CD4-positive, alpha-beta T cell (primary cell): Measurements from ENCODE around the gene LIMCH1. TPM values are rescaled to one million over a fixed set of nuclear protein-coding genes. Genes with fewer than 3 reads are reported as not detected.

Source experiments
- ATAC-seq: fragments of 200-7000 bp; cut with Tn5 transposase; one replicate; pipeline ENCODE4 v1.10.0; 2022; ENCODE audit warnings: mild to moderate bottlenecking; ENCODE audit not compliant: poor library complexity
- CTCF ChIA-PET: fragments of 350-600 bp; sonication (Branson Sonifier 250); formaldehyde crosslinking; loops from one replicate; lab custom pipeline; 2021; ENCODE audit warnings: antibody characterized with exemption, inconsistent platforms; lab: Charles Lee
- POLR2A ChIA-PET: fragments of 350-600 bp; sonication (Branson Sonifier 250); formaldehyde crosslinking; loops from one replicate; lab custom pipeline; 2021; ENCODE audit warnings: antibody characterized with exemption, inconsistent platforms; lab: Charles Lee
- DNase-seq, 14 experiments: peaks; one replicate each; pipeline ENCODE4 v3.0.0-alpha.2; 2013 to 2020; ENCODE audit warnings: mixed read lengths in 2 of 14
- H3K27ac ChIP-seq, 2 donors: one replicate each; pipeline versions ENCODE4 v1.5.1 to v1.7.0; 2013; ENCODE audit warnings: low read length in 2 of 2, low read depth in 1 of 2, mild to moderate bottlenecking in 1 of 2
- H3K27me3 ChIP-seq, 2 experiments: 1 replicate in 1 of 2; 2 replicates in 1 of 2; pipeline versions ENCODE4 v1.6.1 to v1.7.0; 2013; ENCODE audit warnings: low read length in 2 of 2, control low read depth in 1 of 2, mild to moderate bottlenecking in 1 of 2, moderate library complexity in 1 of 2; ENCODE audit not compliant: insufficient read depth in 2 of 2, control insufficient read depth in 1 of 2
- H3K36me3 ChIP-seq: one replicate; pipeline ENCODE4 v1.6.1; 2013; ENCODE audit warnings: low read length, control low read depth; ENCODE audit not compliant: insufficient read depth
- H3K4me1 ChIP-seq: one replicate; pipeline ENCODE4 v1.6.1; 2013; ENCODE audit warnings: low read length, control low read depth; ENCODE audit not compliant: insufficient read depth
- H3K4me3 ChIP-seq: one replicate; pipeline ENCODE4 v1.5.1; 2013; ENCODE audit warnings: mild to moderate bottlenecking, low read length, moderate library complexity
- H3K9me3 ChIP-seq, 2 experiments: 1 replicate in 1 of 2; 2 replicates in 1 of 2; pipeline versions ENCODE4 v1.6.1 to v1.7.0; 2013; ENCODE audit warnings: low read length in 2 of 2, mild to moderate bottlenecking in 2 of 2, control low read depth in 1 of 2, moderate library complexity in 1 of 2; ENCODE audit not compliant: control insufficient read depth in 1 of 2, insufficient read depth in 1 of 2
- H3K27ac Mint-ChIP-seq: one replicate; pipeline ENCODE4 v1.8.0; 2020; ENCODE audit warnings: mixed read lengths
- H3K27me3 Mint-ChIP-seq: one replicate; pipeline ENCODE4 v1.8.0; 2021; ENCODE audit warnings: mixed read lengths
- H3K36me3 Mint-ChIP-seq: one replicate; pipeline ENCODE4 v1.8.0; 2021; ENCODE audit warnings: low read depth, mixed read lengths
- H3K4me1 Mint-ChIP-seq: one replicate; pipeline ENCODE4 v1.8.0; 2021; ENCODE audit warnings: low read depth, mixed read lengths
- H3K4me3 Mint-ChIP-seq: one replicate; pipeline ENCODE4 v1.8.0; 2020; ENCODE audit warnings: mild to moderate bottlenecking, mixed read lengths
- H3K9me3 Mint-ChIP-seq: one replicate; pipeline ENCODE4 v1.8.0; 2020; ENCODE audit warnings: mixed read lengths
- intact Hi-C, 2 experiments: fragments of 100-400 bp; cut with DNase I in 1 of 2; cut with micrococcal nuclease in 1 of 2; formaldehyde crosslinking; loops; one replicate each; pipeline versions ENCODE4 v1.15.1 to v1.9.0; 2023 to 2025; cut with DNase I, micrococcal nuclease
- total RNA-seq, 174 experiments: library from RNA in 2 of 174; stranded (reverse) in 2 of 174; gene quantifications; one replicate each; pipeline ENCODE4 v1.2.3 and lab custom pipeline; 2021 to 2026
- TF ChIP-seq, protein P1 (sequence below): fragments of 200-600 bp; IDR thresholded peaks from one replicate; pipeline ENCODE4 v1.8.0; 2022; ENCODE audit warnings: antibody characterized with exemption, mild to moderate bottlenecking

The LIMCH1 gene
- total RNA-seq, 2 experiments from 2014 or later = not detected

DNA sequence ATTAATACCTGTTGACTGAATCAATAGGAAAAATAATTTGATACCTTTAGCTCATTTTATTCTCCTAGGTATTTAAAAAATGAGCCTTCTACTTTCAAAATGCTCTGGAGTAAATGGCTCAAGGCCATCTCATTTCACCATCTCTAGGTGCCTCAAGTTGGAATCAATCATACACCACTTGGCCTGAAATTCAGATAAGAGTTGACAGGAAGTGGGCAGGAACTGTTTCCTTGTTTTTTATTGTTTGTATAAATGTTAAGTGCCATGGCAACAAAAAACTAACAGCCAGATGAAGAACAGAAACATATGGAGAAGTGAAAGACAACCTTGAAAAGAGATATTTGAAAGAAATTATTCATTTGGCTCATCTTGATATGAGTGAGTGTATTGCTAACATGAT, 12.4 kb downstream of the LIMCH1 start:
- H3K4me1 Mint-ChIP-seq = no peaks in the 10 kb centered on the region
- H3K36me3 Mint-ChIP-seq = no peaks in the 10 kb centered on the region
- H3K4me3 Mint-ChIP-seq = no peak overlapping the region
- Histone ChIP-seq H3K27ac (no peak overlapping the region), H3K27me3 (no peaks in the 10 kb centered on the region), H3K36me3 (no peaks in the 10 kb centered on the region), H3K4me3 (no peak overlapping the region), H3K9me3 (no peaks in the 10 kb centered on the region), H3K4me1 (no peaks in the 10 kb centered on the region)
- CTCF ChIA-PET = no interaction called here
- H3K27me3 Mint-ChIP-seq = peaks cover 11% of the 10 kb centered on the region
- POLR2A ChIA-PET = no interaction called here
- no peak overlapping the region for H3K27ac Mint-ChIP-seq
- DNase-seq (peak in 1 of 14 experiments; percentile 5), ATAC-seq (no peak)
- H3K9me3 Mint-ChIP-seq = no peaks in the 10 kb centered on the region
- intact Hi-C loops = no loop called here
- TF ChIP-seq, protein P1, sequence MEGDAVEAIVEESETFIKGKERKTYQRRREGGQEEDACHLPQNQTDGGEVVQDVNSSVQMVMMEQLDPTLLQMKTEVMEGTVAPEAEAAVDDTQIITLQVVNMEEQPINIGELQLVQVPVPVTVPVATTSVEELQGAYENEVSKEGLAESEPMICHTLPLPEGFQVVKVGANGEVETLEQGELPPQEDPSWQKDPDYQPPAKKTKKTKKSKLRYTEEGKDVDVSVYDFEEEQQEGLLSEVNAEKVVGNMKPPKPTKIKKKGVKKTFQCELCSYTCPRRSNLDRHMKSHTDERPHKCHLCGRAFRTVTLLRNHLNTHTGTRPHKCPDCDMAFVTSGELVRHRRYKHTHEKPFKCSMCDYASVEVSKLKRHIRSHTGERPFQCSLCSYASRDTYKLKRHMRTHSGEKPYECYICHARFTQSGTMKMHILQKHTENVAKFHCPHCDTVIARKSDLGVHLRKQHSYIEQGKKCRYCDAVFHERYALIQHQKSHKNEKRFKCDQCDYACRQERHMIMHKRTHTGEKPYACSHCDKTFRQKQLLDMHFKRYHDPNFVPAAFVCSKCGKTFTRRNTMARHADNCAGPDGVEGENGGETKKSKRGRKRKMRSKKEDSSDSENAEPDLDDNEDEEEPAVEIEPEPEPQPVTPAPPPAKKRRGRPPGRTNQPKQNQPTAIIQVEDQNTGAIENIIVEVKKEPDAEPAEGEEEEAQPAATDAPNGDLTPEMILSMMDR = no peak

DNA sequence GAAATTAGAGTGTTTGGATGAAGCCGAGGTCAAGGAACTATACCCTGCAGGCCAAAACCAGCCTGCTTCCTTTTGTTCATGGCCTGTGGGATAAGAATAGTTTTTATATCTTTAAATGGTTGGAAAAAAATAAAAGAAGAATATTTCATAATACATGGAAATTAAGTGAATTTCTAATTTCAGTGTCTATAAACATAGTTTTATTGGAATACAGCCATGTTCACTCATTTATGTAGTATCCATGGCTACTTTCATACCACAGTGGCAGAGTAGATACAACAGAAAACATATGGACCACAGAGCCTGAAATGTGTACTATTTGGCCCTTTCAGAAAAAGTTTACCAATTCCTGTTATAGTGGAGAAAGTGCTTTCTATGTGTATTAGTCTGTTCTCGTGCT, 13.6 kb downstream of the LIMCH1 start:
- peaks cover 11% of the 10 kb centered on the region for H3K27me3 Mint-ChIP-seq
- H3K9me3 Mint-ChIP-seq = no peaks in the 10 kb centered on the region
- H3K4me3 Mint-ChIP-seq = no peak overlapping the region
- intact Hi-C loops = no loop called here
- no peak for ATAC-seq
- H3K36me3 ChIP-seq = no peaks in the 10 kb centered on the region
- ChIA-PET POLR2A (no interaction called here), CTCF (no interaction called here)
- TF ChIP-seq, protein P1 = no peak
- H3K4me1 Mint-ChIP-seq = no peaks in the 10 kb centered on the region
- no peak overlapping the region for H3K27ac ChIP-seq
- H3K27me3 ChIP-seq = no peaks in the 10 kb centered on the region
- H3K4me3 ChIP-seq = no peak overlapping the region
- no peak for DNase-seq
- no peaks in the 10 kb centered on the region for H3K36me3 Mint-ChIP-seq
- H3K9me3 ChIP-seq = no peaks in the 10 kb centered on the region
- no peak overlapping the region for H3K27ac Mint-ChIP-seq
- H3K4me1 ChIP-seq = no peaks in the 10 kb centered on the region

DNA sequence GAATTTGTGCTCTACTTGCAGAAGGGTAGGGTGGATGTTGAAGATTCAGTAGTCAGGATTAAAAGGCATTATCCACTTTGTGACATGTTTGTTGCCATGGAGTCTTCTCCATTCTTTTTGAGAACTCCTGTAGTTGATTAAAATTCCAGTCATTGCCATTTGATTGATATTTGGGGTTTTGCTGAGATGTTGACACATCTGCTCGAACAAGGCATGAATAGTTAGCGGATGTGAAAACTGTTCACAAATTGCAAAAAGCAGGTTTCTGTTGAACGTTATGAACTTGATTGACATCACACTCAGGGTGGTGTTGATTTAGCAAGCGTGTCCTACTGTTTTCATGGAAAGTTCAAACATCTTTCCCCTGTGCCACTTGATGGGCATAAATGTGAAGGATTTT, 16.9 kb downstream of the LIMCH1 start:
- Mint-ChIP-seq H3K36me3 (no peaks in the 10 kb centered on the region), H3K9me3 (no peaks in the 10 kb centered on the region), H3K4me1 (no peaks in the 10 kb centered on the region), H3K27ac (no peak overlapping the region), H3K27me3 (peaks cover 7% of the 10 kb centered on the region), H3K4me3 (no peak overlapping the region)
- Histone ChIP-seq H3K27me3 (no peaks in the 10 kb centered on the region), H3K4me3 (no peak overlapping the region), H3K4me1 (no peaks in the 10 kb centered on the region), H3K9me3 (no peaks in the 10 kb centered on the region), H3K27ac (no peak overlapping the region), H3K36me3 (no peaks in the 10 kb centered on the region)
- DNase-seq (no peak), ATAC-seq (no peak)
- CTCF ChIA-PET = no interaction called here
- intact Hi-C loops = no loop called here
- POLR2A ChIA-PET = no interaction called here
- TF ChIP-seq, protein P1 = no peak
